ENCODE measurements around the gene ZNF512. TPM values are rescaled to one million over a fixed set of nuclear protein-coding genes. Genes with fewer than 3 reads are reported as not detected.
"Not testable (repeated sequence)": the region's sequence is repeated elsewhere in the genome, so short reads cannot be mapped to it uniquely, and the experiment has no call there.

Gene ZNF512
- total RNA-seq, 1 donor from 2014 or later: 93.1 TPM

GRCh38 chr2:27591745-27592144, 8.9 kb downstream of the ZNF512 start:
- TF ChIP-seq CTCF (IDR thresholded peaks at IDR 0.05; ENCODE audit: partially characterized antibody, unreplicated experiment): no peak
- no peak overlapping the region for H3K4me3 Mint-ChIP-seq (ENCODE audit: unreplicated experiment)
- no peaks in the 10 kb centered on the region for H3K4me1 Mint-ChIP-seq (ENCODE audit: low read depth, unreplicated experiment)
- H3K27ac Mint-ChIP-seq (ENCODE audit: unreplicated experiment): no peak overlapping the region
- H3K36me3 Mint-ChIP-seq (ENCODE audit: unreplicated experiment): peaks cover 51% of the 10 kb centered on the region
- peaks cover 15% of the 10 kb centered on the region for H3K27me3 Mint-ChIP-seq (ENCODE audit: unreplicated experiment)
- H3K9me3 Mint-ChIP-seq (ENCODE audit: unreplicated experiment): peaks cover 16% of the 10 kb centered on the region
- DNase-seq: no peak

GRCh38 chr2:27593240-27593639, 10.4 kb downstream of the ZNF512 start:
- H3K27ac Mint-ChIP-seq (ENCODE audit: unreplicated experiment): no peak overlapping the region
- H3K4me3 Mint-ChIP-seq (ENCODE audit: unreplicated experiment): no peak overlapping the region
- peaks cover 54% of the 10 kb centered on the region for H3K36me3 Mint-ChIP-seq (ENCODE audit: unreplicated experiment)
- no peak for DNase-seq
- H3K27me3 Mint-ChIP-seq (ENCODE audit: unreplicated experiment): peaks cover 15% of the 10 kb centered on the region
- TF ChIP-seq CTCF (IDR thresholded peaks at IDR 0.05; ENCODE audit: partially characterized antibody, unreplicated experiment): no peak
- no peaks in the 10 kb centered on the region for H3K4me1 Mint-ChIP-seq (ENCODE audit: low read depth, unreplicated experiment)
- peaks cover 16% of the 10 kb centered on the region for H3K9me3 Mint-ChIP-seq (ENCODE audit: unreplicated experiment)

GRCh38 chr2:27594020-27594703, 11.3 kb downstream of the ZNF512 start:
- peaks cover 16% of the 10 kb centered on the region for H3K9me3 Mint-ChIP-seq (ENCODE audit: unreplicated experiment)
- not testable (repeated sequence) for H3K4me3 Mint-ChIP-seq (ENCODE audit: unreplicated experiment); DNase-seq; H3K4me1 Mint-ChIP-seq (ENCODE audit: low read depth, unreplicated experiment); H3K27ac Mint-ChIP-seq (ENCODE audit: unreplicated experiment)
- peaks cover 54% of the 10 kb centered on the region for H3K36me3 Mint-ChIP-seq (ENCODE audit: unreplicated experiment)
- peaks cover 15% of the 10 kb centered on the region for H3K27me3 Mint-ChIP-seq (ENCODE audit: unreplicated experiment)

GRCh38 chr2:27595412-27595811, 12.6 kb downstream of the ZNF512 start:
- Mint-ChIP-seq H3K36me3 (ENCODE audit: unreplicated experiment) (peaks cover 45% of the 10 kb centered on the region), H3K27me3 (ENCODE audit: unreplicated experiment) (peaks cover 15% of the 10 kb centered on the region), H3K9me3 (ENCODE audit: unreplicated experiment) (peaks cover 16% of the 10 kb centered on the region)
- not testable (repeated sequence) for DNase-seq; H3K27ac Mint-ChIP-seq (ENCODE audit: unreplicated experiment); H3K4me1 Mint-ChIP-seq (ENCODE audit: low read depth, unreplicated experiment); H3K4me3 Mint-ChIP-seq (ENCODE audit: unreplicated experiment)

- Mint-ChIP-seq H3K36me3 (ENCODE audit: unreplicated experiment) (peaks cover 44% of the 10 kb centered on the region), H3K9me3 (ENCODE audit: unreplicated experiment) (peaks cover 15% of the 10 kb centered on the region)
- TF ChIP-seq CTCF (IDR thresholded peaks at IDR 0.05; ENCODE audit: partially characterized antibody, unreplicated experiment): no peak
Observed at GRCh38 chr2:27596627-27597026, 13.8 kb downstream of the ZNF512 start.

GRCh38 chr2:27606611-27607010, 23.8 kb downstream of the ZNF512 start:
- Mint-ChIP-seq H3K27ac (ENCODE audit: unreplicated experiment) (no peak overlapping the region), H3K9me3 (ENCODE audit: unreplicated experiment) (no peaks in the 10 kb centered on the region), H3K4me1 (ENCODE audit: low read depth, unreplicated experiment) (no peaks in the 10 kb centered on the region), H3K4me3 (ENCODE audit: unreplicated experiment) (no peak overlapping the region), H3K27me3 (ENCODE audit: unreplicated experiment) (peaks cover 2% of the 10 kb centered on the region), H3K36me3 (ENCODE audit: unreplicated experiment) (peaks cover 9% of the 10 kb centered on the region)
- no peak for TF ChIP-seq CTCF (IDR thresholded peaks at IDR 0.05; ENCODE audit: partially characterized antibody, unreplicated experiment)
- no peak for DNase-seq

More at GRCh38 chr2:27596627-27597026, 13.8 kb downstream of the ZNF512 start:
- Mint-ChIP-seq H3K4me1 (ENCODE audit: low read depth, unreplicated experiment) (no peaks in the 10 kb centered on the region), H3K4me3 (ENCODE audit: unreplicated experiment) (no peak overlapping the region), H3K27me3 (ENCODE audit: unreplicated experiment) (peaks cover 15% of the 10 kb centered on the region), H3K27ac (ENCODE audit: unreplicated experiment) (no peak overlapping the region)
- DNase-seq: no peak

Data from glutamatergic neuron (in vitro differentiated cells).